Naive thymus-derived CD4-positive, alpha-beta T cell (primary cell): ENCODE results near the gene OR2V2. TPM values are rescaled to one million over a fixed set of nuclear protein-coding genes. Genes with fewer than 3 reads are reported as not detected.
"Not testable (repeated sequence)": the region's sequence is repeated elsewhere in the genome, so short reads cannot be mapped to it uniquely, and the experiment has no call there.

Source experiments
- ATAC-seq: fragments of 150-1000 bp; cut with Tn5 transposase; 2 replicates; pipeline ENCODE4 v1.10.0; 2021; ENCODE audit warnings: mild to moderate bottlenecking, moderate library complexity
- CTCF ChIA-PET: fragments of 350-600 bp; sonication (Branson Sonifier 250); formaldehyde crosslinking; loops from one replicate; lab custom pipeline; 2021; ENCODE audit warnings: antibody characterized with exemption; lab: Charles Lee
- POLR2A ChIA-PET: fragments of 350-600 bp; sonication (Branson Sonifier 250); formaldehyde crosslinking; loops from one replicate; lab custom pipeline; 2021; ENCODE audit warnings: antibody characterized with exemption, inconsistent platforms; lab: Charles Lee
- DNase-seq, 9 donors: peaks; one replicate each; pipeline versions ENCODE4 v3.0.0 to v3.0.0-alpha.2; 2020 to 2022; ENCODE audit warnings: mixed read lengths in 1 of 9
- H3K27ac ChIP-seq: one replicate; pipeline ENCODE4 v1.7.0; 2013; ENCODE audit warnings: mild to moderate bottlenecking, low read depth, low read length, moderate library complexity
- H3K27me3 ChIP-seq, 2 donors: one replicate each; pipeline ENCODE4 v1.7.0; 2013; ENCODE audit warnings: low read length in 2 of 2, mild to moderate bottlenecking in 2 of 2, moderate library complexity in 2 of 2; ENCODE audit not compliant: control insufficient read depth in 2 of 2, insufficient read depth in 2 of 2
- H3K36me3 ChIP-seq, 3 experiments: 1 replicate in 2 of 3; 2 replicates in 1 of 3; pipeline ENCODE4 v1.7.0; 2013; ENCODE audit warnings: low read length in 3 of 3, mild to moderate bottlenecking in 3 of 3, moderate library complexity in 1 of 3; ENCODE audit not compliant: insufficient read depth in 3 of 3, control insufficient read depth in 2 of 3
- H3K4me1 ChIP-seq, 2 donors: one replicate each; pipeline ENCODE4 v1.7.0; 2013; ENCODE audit warnings: low read length in 2 of 2, mild to moderate bottlenecking in 2 of 2, moderate library complexity in 1 of 2; ENCODE audit not compliant: control insufficient read depth in 2 of 2, insufficient read depth in 2 of 2
- H3K4me3 ChIP-seq: 2 replicates; pipeline ENCODE4 v1.7.0; 2013; ENCODE audit warnings: mild to moderate bottlenecking, low read length
- H3K9me3 ChIP-seq, 3 experiments: 1 replicate in 2 of 3; 2 replicates in 1 of 3; pipeline ENCODE4 v1.7.0; 2013; ENCODE audit warnings: low read length in 3 of 3; ENCODE audit not compliant: control insufficient read depth in 2 of 3
- H3K27ac Mint-ChIP-seq, 9 donors: one replicate each; pipeline ENCODE4 v1.8.0; 2020 to 2022; ENCODE audit warnings: mixed read lengths in 9 of 9, mild to moderate bottlenecking in 8 of 9, moderate library complexity in 5 of 9, inconsistent platforms in 2 of 9
- H3K27me3 Mint-ChIP-seq, 5 donors: one replicate each; pipeline ENCODE4 v1.8.0; 2021 to 2022; ENCODE audit warnings: mixed read lengths in 5 of 5, mild to moderate bottlenecking in 1 of 5
- H3K36me3 Mint-ChIP-seq, 5 donors: one replicate each; pipeline ENCODE4 v1.8.0; 2020 to 2022; ENCODE audit warnings: mixed read lengths in 5 of 5, mild to moderate bottlenecking in 3 of 5, inconsistent platforms in 1 of 5
- H3K4me1 Mint-ChIP-seq, 7 donors: one replicate each; pipeline ENCODE4 v1.8.0; 2020 to 2022; ENCODE audit warnings: mixed read lengths in 7 of 7, mild to moderate bottlenecking in 3 of 7, inconsistent platforms in 1 of 7
- H3K4me3 Mint-ChIP-seq, 10 donors: one replicate each; pipeline ENCODE4 v1.8.0; 2020 to 2022; ENCODE audit warnings: mild to moderate bottlenecking in 10 of 10, mixed read lengths in 10 of 10, moderate library complexity in 6 of 10, inconsistent platforms in 2 of 10
- H3K9me3 Mint-ChIP-seq, 11 donors: one replicate each; pipeline ENCODE4 v1.8.0; 2020 to 2022; ENCODE audit warnings: mixed read lengths in 11 of 11, mild to moderate bottlenecking in 4 of 11, inconsistent platforms in 1 of 11, moderate library complexity in 1 of 11
- intact Hi-C, 2 donors: fragments of 100-400 bp; cut with micrococcal nuclease; formaldehyde crosslinking; loops; one replicate each; pipeline ENCODE4 v1.15.1; 2023
- polyA plus RNA-seq, 2 donors: library from polyadenylated mRNA; unstranded; fragments of 300-500 nt; fragmentation: Illumina TruSeq; gene quantifications; one replicate each; pipeline ENCODE4 v1.2.3, GENCODE V29; 2021
- total RNA-seq, 6 experiments: library from RNA in 5 of 6; stranded (reverse) in 5 of 6; gene quantifications; 1 replicate in 5 of 6; 2 replicates in 1 of 6; pipeline ENCODE4 v1.2.3 and lab custom pipeline; 2021 to 2026

OR2V2 gene
- total and polyA plus RNA-seq, 7 experiments from 2014 or later, result not detected

GRCh38 chr5:181160152-181160754 is 12.9 kb downstream of the OR2V2 start:
- Histone ChIP-seq H3K9me3 (no peaks in the 10 kb centered on the region), H3K4me1 (peaks cover 15 to 19% of the 10 kb centered on the region in 2 donors), H3K27ac (peak overlapping the region; percentile 89), H3K4me3 (peak overlapping the region; percentile 67), H3K27me3 (no peaks in the 10 kb centered on the region), H3K36me3 (no peaks in the 10 kb centered on the region)
- ChIA-PET POLR2A (interaction anchor here (1.0 to 1.4 kb wide), 4 partner anchors 12 to 102 kb away, joined by 3 to 7 read pairs (median 6); no protein-coding TSS in a partner anchor), CTCF (interaction anchor here (0.6 to 1.4 kb wide), 4 partner anchors 30 to 610 kb away, joined by 3 to 8 read pairs (median 4); no protein-coding TSS in a partner anchor)
- intact Hi-C loops, result loop anchor here (1.0 to 2.0 kb wide), 4 partner anchors 29 to 357 kb away; partner anchors contain the start of gene MGAT1 (in 1 of the 2)
- H3K4me1 Mint-ChIP-seq, result peaks cover 13 to 34% (median 28%) of the 10 kb centered on the region in 7 donors
- peak; percentile 93 for ATAC-seq
- H3K4me3 Mint-ChIP-seq, result peak overlapping the region; percentile 62 to 84 (median 77)
- H3K27ac Mint-ChIP-seq, result peak overlapping the region in 8 of 9 donors; percentile 83 to 96 (median 93)
- H3K27me3 Mint-ChIP-seq, result peaks cover 0 to 32% (median 19%) of the 10 kb centered on the region in 5 donors
- peaks cover 0 to 5% (median 0%) of the 10 kb centered on the region in 5 donors for H3K36me3 Mint-ChIP-seq
- peaks cover 0 to 4% (median 0%) of the 10 kb centered on the region in 11 donors for H3K9me3 Mint-ChIP-seq
- peak; percentile 42 to 94 (median 77) for DNase-seq

GRCh38 chr5:181160755-181161533 is 13.6 kb downstream of the OR2V2 start:
- ChIA-PET CTCF (interaction anchor here (0.6 to 1.4 kb wide), 4 partner anchors 30 to 610 kb away, joined by 3 to 8 read pairs (median 4); no protein-coding TSS in a partner anchor), POLR2A (interaction anchor here (1.0 kb wide), 1 partner anchor 101 kb away, joined by 3 read pairs; no protein-coding TSS in a partner anchor)
- H3K4me3 ChIP-seq, result peak overlapping the region; percentile 62
- intact Hi-C loops, result loop anchor here (1.0 to 2.0 kb wide), 4 partner anchors 28 to 358 kb away; partner anchors contain the start of gene MGAT1 (in 1 of the 2)
- Mint-ChIP-seq H3K27ac (peak overlapping the region in 8 of 9 donors; percentile 47 to 99 (median 96)), H3K27me3 (peaks cover 0 to 32% (median 26%) of the 10 kb centered on the region in 5 donors), H3K4me1 (peaks cover 13 to 40% (median 34%) of the 10 kb centered on the region in 7 donors), H3K4me3 (peak overlapping the region; percentile 73 to 83 (median 78))
- DNase-seq (peak; percentile 35 to 74 (median 61)), ATAC-seq (peak; percentile 26)
- H3K36me3 ChIP-seq, H3K9me3 Mint-ChIP-seq, H3K9me3 ChIP-seq, H3K36me3 Mint-ChIP-seq, H3K27me3 ChIP-seq: not testable (repeated sequence)
- H3K4me1 ChIP-seq, result peaks cover 15 to 19% of the 10 kb centered on the region in 2 donors
- peak overlapping the region; percentile 84 for H3K27ac ChIP-seq

GRCh38 chr5:181161534-181162175 is 14.3 kb downstream of the OR2V2 start:
- no peaks in the 10 kb centered on the region for H3K36me3 ChIP-seq
- ChIA-PET CTCF (no interaction called here), POLR2A (interaction anchor here (1.0 to 2.5 kb wide), 2 partner anchors 11 to 100 kb away, joined by 3 to 6 read pairs; no protein-coding TSS in a partner anchor)
- ATAC-seq (no peak), DNase-seq (no peak)
- H3K4me1 ChIP-seq, result peaks cover 15 to 19% of the 10 kb centered on the region in 2 donors
- no peaks in the 10 kb centered on the region for H3K27me3 ChIP-seq
- H3K4me3 ChIP-seq, result peak overlapping the region; percentile 62
- Mint-ChIP-seq H3K4me3 (peak overlapping the region in 9 of 10 donors; percentile 68 to 83 (median 78)), H3K4me1 (peaks cover 13 to 47% (median 35%) of the 10 kb centered on the region in 7 donors), H3K27me3 (peaks cover under 1 to 36% (median 31%) of the 10 kb centered on the region in 5 donors), H3K9me3 (peaks cover 0 to 6% (median 0%) of the 10 kb centered on the region in 11 donors), H3K36me3 (peaks cover 0 to 5% (median 0%) of the 10 kb centered on the region in 5 donors), H3K27ac (peak overlapping the region in 8 of 9 donors; percentile 47 to 99 (median 96))
- H3K27ac ChIP-seq, result peak overlapping the region; percentile 84
- intact Hi-C loops, result loop anchor here in 1 of 2 donors (2.0 kb wide), 3 partner anchors 27 to 359 kb away; partner anchors contain the start of gene MGAT1
- H3K9me3 ChIP-seq, result no peaks in the 10 kb centered on the region

GRCh38 chr5:181163487-181164075 is 16.2 kb downstream of the OR2V2 start:
- ChIA-PET POLR2A (interaction anchor here (1.2 to 2.5 kb wide), 2 partner anchors 10 to 26 kb away, joined by 3 to 6 read pairs; no protein-coding TSS in a partner anchor), CTCF (interaction anchor here (0.8 kb wide), 1 partner anchor 18 kb away, joined by 4 read pairs; no protein-coding TSS in a partner anchor)
- Histone ChIP-seq H3K27me3 (peaks cover 0 to 7% of the 10 kb centered on the region in 2 donors), H3K4me3 (no peak overlapping the region), H3K27ac (no peak overlapping the region), H3K9me3 (no peaks in the 10 kb centered on the region), H3K36me3 (no peaks in the 10 kb centered on the region), H3K4me1 (peaks cover 15 to 19% of the 10 kb centered on the region in 2 donors)
- Mint-ChIP-seq H3K36me3 (peaks cover 0 to 5% (median 0%) of the 10 kb centered on the region in 5 donors), H3K27ac (peak overlapping the region; percentile 38 to 99 (median 93)), H3K4me3 (peak overlapping the region in 9 of 10 donors; percentile 61 to 91 (median 76)), H3K27me3 (peaks cover 19 to 55% (median 40%) of the 10 kb centered on the region in 5 donors), H3K4me1 (peaks cover 16 to 63% (median 47%) of the 10 kb centered on the region in 7 donors), H3K9me3 (peaks cover 0 to 7% (median 0%) of the 10 kb centered on the region in 11 donors)
- DNase-seq (peak in 1 of 9 donors; percentile 35), ATAC-seq (no peak)
- intact Hi-C loops, result no loop called here

GRCh38 chr5:181164076-181164952 is 16.9 kb downstream of the OR2V2 start:
- DNase-seq (peak in 2 of 9 donors; percentile 35 to 40), ATAC-seq (no peak)
- ChIA-PET CTCF (interaction anchor here (0.8 kb wide), 1 partner anchor 17 kb away, joined by 4 read pairs; no protein-coding TSS in a partner anchor), POLR2A (interaction anchor here (0.7 to 2.5 kb wide), 6 partner anchors 9 to 28 kb away, joined by 3 to 7 read pairs (median 4); no protein-coding TSS in a partner anchor)
- H3K4me3 ChIP-seq, result no peak overlapping the region
- H3K27ac ChIP-seq, result no peak overlapping the region
- peak overlapping the region in 9 of 10 donors; percentile 61 to 91 (median 76) for H3K4me3 Mint-ChIP-seq
- H3K27ac Mint-ChIP-seq, result peak overlapping the region; percentile 38 to 99 (median 93)
- H3K9me3 Mint-ChIP-seq, result peaks cover 0 to 11% (median 0%) of the 10 kb centered on the region in 11 donors
- peaks cover 25 to 62% (median 47%) of the 10 kb centered on the region in 5 donors for H3K27me3 Mint-ChIP-seq
- H3K4me1 Mint-ChIP-seq, result peaks cover 16 to 65% (median 50%) of the 10 kb centered on the region in 7 donors
- no peaks in the 10 kb centered on the region for H3K36me3 ChIP-seq
- H3K4me1 ChIP-seq, result peaks cover 15 to 19% of the 10 kb centered on the region in 2 donors
- H3K27me3 ChIP-seq, result peaks cover 0 to 13% of the 10 kb centered on the region in 2 donors
- H3K9me3 ChIP-seq, result no peaks in the 10 kb centered on the region
- peaks cover 0 to 5% (median 0%) of the 10 kb centered on the region in 5 donors for H3K36me3 Mint-ChIP-seq
- intact Hi-C loops, result no loop called here
